ENCODE results near the gene ADPRH. TPM values are rescaled to one million over a fixed set of nuclear protein-coding genes. Genes with fewer than 3 reads are reported as not detected.

ADPRH gene
- total RNA-seq, 1 donor from 2014 or later, result 11.7 TPM

DNA sequence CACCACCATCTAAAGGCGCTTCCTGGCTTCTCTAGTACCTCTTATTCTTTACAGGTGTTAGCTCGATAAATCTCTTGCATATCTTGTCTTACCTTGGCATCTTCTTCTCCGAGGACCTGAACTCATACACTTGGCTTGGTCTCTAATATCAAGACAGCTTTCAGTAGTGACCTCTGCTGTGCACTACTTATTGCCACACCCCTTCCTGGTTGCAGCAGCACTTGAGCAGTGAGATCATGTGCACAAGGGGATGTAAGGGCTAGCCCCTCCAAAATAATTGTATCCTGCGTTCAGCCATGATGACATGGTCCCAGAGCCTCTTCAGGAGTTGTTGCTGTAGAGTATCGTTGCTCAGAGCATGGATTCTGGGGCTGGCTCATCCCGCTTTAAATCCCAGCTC lies 17.1 kb downstream of the ADPRH start:
- no peak for DNase-seq (ENCODE audit: low read depth in 2 of 2)

DNA sequence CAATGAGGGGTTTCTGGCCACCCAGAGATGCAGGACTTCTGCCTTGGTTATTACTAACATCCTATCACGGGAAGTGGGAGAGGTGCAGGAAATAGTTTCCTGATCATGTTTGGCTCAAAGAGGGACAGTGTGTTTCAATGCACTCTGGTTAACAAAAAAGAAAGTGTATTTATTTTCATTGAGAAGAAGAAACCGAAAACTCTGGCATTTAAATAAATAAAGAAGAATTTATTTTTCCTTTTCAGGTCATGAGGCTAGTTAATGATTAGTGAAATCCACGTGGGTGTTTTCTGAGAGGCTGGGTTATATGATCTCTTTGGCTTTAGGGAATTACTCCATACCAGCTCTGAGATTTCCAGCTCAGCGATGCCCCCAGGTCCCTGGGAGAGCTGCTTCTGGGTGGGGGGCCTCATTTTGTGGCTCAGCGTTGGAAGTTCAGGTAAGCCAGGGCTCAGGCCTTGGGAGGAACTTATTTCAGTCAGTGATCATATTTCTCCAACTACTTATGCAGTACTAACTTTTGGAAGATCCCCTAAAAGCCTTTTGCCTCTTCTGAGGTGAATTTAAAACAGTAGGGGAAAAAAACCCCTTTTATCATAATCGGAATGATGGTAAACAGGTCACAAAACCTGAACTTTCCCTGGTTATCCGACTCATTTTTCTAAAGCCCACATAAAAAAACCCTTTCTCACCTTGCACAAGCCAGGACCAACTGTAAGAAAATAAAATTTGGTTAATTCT lies 18.4 kb downstream of the ADPRH start, which contains the start of gene PLA1A:
PLA1A (plus strand) TSS at position 338 of the 741 bp plus-strand sequence; CDS start at position 367, 29 bp downstream.
- DNase-seq (ENCODE audit: low read depth in 2 of 2), result peak; percentile 64 to 71

DNA sequence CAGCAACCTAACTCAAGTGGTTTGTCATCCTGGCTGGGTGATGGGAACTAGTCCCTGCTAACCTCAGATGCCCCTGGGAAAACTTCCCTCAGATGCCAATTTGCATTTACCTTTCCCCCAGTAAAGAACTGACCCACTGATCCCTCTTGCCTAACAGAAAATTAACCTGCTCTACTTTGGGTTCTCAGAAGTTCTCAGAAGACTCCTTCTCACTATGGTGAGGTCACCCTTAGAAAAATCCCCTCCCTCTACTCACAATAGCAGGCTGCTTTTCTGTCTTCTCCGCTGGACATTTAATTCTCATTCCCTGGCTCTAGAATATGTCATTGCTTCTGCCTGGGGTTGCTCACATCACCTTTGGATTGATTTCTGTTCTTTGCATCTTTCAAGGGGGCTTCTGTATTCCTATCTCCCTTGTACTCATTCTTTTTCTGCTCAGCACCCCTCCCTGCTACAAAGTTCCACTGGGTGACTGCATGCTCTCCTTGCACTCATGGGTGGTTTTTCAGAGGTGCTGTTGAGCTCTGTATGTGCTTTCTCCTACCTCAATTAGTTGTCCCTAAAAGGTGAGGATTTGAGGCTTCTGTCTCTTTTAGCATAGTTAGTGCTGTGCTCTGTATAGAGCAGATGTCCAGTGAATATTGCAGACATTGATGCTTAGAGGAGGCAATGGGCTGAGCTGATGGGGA lies 19.3 kb downstream of the ADPRH start:
- DNase-seq (ENCODE audit: low read depth in 2 of 2), result no peak

DNA sequence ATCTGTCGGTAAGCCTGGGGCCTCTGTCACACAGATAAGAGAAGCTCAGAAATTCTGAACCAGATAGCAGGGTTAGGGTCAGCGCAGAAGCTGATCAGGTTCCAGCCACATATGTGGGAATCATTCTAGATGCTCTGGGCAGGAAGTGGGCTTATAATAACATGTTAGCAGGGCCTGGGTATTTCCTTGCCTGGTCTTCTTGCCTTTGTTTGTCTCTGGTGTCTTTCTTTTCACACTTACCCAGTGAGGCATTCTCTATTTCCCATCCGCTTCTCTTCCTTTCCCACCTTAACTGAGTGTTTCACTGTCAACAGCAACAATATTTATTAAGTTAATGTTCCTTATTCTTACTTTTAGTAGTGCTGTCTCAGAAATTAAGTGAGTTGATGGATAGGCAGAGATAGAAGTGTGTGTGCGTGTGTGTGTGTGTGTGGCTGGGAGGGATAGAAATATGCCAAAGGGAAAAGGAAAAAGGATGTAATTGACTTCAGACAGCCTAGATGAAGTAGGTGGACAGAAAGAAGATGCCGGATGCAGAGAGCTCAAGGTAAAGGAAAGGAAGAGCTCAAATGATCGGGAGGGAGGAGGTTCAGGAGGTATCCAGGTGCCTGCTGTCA lies 20.4 kb downstream of the ADPRH start:
- DNase-seq (ENCODE audit: low read depth in 2 of 2), result no peak

DNA sequence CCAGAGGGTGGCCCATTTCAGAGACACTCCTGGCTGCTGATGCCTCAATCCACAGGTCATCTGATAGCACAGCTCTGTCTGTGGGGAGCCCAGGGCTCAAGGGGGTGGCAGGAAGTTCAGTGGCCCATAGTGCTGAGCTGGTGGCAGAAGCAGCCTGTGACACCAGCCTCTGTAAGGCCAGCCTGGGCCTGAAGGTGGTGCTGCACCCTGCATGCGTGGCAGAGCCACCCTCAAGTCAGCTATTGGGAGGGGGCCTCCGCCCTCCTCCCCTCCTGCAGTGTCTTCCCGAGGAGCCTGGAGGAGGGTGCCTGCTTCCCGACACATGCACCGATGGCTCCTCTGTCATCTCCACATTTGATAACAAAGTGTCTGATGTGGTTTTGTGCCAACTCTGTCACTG lies 21.4 kb downstream of the ADPRH start:
- DNase-seq (ENCODE audit: low read depth in 2 of 2), result peak in 1 of 2 donors; percentile 31

DNA sequence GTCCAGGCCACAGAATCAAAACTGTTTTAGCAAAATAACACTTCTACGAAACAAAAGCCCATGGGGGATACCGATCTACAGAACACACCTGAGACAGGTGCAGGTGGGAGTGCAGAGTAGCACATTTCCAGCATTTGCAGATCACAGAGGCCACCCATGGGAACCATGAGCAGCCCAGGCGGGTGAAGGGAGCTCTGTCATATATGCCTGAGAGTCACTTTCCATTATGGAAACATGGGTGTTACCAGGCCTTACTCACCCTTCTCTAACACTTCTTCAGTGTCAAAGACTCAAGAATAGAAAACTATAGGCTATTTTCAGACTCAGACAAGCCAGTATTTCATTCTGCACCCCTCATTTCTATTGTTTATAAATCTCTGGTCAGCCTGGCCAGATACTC lies 21.9 kb downstream of the ADPRH start:
- no peak for DNase-seq (ENCODE audit: low read depth in 2 of 2)

DNA sequence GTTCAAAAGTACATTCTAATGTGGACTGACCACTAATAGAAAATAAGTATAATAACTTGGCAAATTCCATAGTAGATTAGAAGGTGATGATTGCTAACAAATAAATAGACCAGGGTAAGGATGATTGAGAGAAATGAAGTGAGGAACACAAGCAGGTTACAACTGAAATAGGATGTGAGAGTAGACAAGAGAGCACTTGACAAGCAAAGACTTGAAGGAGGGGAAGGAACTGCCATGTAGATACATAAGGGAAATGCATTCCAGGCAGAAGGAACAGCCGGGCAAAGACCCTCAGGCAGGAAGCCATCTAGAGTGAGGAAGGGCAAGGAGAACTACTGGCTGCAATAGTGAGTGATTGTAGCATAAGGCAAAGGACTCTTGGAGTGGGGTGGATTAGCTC lies 23.4 kb downstream of the ADPRH start:
- no peak for DNase-seq (ENCODE audit: low read depth in 2 of 2)

DNA sequence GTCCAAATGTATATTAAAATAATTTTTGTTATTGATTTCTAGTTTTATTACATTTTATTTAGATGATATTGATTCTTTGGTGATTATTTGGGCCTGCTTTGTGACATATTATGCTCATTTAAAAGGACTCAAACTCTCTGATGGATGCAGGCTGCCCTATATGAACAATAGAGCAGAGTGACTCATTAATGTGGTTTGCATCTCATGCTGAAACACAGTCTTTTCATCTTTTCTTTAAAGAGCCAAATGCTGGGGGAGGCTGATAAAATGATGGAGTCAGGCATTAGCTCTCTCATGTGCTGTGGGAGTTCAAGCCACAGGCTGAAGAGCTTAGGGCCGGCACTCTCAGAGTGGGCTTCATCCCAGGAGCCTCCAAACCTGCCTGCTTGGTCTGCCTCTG lies 25.6 kb downstream of the ADPRH start:
- peak in 1 of 2 donors; percentile 48 for DNase-seq (ENCODE audit: low read depth in 2 of 2)

DNA sequence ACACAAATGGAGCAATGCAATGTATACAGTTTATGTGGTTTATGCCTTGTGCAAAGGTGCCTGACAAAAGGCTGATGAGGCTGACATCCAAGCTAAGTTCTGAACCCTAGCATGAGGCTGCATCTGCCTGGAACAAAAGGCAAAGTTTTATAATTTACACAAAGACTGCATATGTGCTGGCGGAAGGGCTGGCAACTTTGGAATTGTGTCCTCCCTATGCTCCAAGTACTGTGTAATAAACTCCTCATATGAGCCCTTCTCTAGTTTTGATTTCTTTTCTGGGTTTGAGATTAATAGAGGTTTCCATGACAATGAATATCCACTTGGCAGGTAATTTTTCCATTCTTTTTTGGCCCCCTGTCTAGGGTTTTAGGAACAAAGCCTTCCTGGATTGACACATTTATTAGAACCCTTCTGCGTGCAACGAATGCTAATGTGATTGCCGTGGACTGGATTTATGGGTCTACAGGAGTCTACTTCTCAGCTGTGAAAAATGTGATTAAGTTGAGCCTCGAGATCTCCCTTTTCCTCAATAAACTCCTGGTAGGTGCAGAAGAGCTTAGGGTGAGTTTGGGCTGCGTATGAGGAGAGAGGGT lies 29.2 kb downstream of the ADPRH start:
- DNase-seq (ENCODE audit: low read depth in 2 of 2), result peak in 1 of 2 donors; percentile 58

DNA sequence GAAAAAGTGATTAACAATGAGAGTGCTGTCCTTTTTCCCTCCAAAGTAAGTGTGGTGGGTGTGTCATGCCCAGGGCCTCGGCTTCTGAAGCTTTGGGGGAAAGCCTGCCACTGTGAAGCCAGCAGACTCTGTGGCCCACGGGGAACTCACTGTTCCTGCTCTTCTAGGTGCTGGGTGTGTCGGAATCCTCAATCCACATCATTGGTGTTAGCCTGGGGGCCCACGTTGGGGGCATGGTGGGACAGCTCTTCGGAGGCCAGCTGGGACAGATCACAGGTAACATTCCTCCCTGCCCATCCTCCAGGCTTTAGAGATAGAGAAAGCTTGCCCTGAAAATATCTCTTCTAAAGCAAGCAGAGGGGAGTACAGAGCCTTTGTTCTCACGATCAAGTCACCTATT lies 30.0 kb downstream of the ADPRH start:
- no peak for DNase-seq (ENCODE audit: low read depth in 2 of 2)

DNA sequence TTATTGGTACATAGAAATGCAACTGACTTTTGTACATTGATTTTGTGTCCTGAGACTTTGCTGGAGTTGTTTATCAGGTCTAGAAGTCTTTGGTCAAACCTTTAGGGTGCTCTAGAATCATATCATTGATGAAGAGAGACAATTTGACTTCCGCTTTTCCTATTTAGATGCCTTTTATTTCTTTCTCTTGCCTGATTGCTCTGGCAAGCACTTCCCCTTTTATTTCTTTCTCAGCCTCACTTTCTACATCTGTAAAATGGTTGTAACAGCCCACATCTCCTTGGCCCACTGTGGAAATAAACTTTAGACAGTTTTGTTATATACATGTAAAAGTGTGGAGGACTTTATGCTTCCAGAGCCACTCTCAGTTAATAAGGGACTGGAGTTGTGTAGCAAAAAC lies 32.4 kb downstream of the ADPRH start:
- DNase-seq (ENCODE audit: low read depth in 2 of 2), result no peak

DNA sequence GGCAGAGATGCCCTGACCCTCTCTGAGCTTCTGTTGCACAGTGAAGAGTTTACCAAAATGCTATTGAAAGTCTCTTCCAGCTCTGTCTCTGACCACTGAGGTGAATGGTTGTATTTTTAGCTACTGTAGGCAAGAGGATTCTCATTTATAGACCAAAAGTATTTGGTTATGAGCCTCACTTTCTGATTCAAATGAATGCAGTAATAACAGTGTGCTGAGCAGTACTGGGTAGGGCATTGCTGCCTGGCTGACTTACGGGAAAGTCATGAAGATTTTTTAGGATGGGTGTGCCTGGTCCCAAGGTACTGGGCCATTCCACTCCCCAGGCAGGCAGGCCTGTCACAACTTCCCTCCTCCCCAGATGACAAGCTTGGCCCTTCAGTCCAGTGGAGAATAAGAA lies 33.9 kb downstream of the ADPRH start:
- DNase-seq (ENCODE audit: low read depth in 2 of 2), result no peak

DNA sequence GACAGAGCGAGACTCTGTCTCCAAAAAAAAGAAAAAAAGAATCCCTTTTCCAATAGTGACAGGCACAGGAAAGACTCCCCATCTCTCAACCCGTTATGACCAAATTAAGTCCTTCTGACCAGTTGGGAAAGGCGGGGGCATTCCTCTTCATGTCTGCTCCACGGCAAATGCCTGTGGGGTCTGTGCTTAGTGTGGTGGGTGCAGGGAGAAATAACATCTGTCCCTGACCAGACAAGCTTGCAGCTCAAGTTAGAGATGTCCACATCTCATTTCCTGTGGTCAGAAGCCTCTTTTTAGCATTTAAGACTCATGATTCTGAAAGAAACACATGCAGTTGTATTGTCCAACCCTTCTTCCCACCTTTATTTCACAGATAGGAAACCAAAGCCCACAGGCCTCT lies 34.6 kb downstream of the ADPRH start:
- DNase-seq (ENCODE audit: low read depth in 2 of 2), result no peak

DNA sequence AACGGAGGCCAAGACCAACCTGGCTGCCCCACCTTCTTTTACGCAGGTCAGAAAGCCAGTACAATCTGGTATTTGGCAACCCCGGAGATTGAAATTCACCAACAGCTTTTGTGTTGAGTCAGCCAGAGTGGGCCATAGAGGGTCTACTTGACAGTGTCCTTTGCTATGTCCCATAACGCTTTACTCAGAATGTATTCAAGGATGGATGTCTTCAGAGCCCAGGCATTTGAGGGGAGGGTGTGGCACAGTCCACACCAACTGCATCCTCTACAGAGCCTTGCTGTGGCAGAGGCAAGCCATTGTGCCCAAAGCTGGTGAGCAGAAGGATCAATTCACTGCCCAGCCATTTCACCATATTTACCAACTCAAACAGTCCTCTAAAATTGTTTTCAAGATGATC lies 36.8 kb downstream of the ADPRH start:
- no peak for DNase-seq (ENCODE audit: low read depth in 2 of 2)

DNA sequence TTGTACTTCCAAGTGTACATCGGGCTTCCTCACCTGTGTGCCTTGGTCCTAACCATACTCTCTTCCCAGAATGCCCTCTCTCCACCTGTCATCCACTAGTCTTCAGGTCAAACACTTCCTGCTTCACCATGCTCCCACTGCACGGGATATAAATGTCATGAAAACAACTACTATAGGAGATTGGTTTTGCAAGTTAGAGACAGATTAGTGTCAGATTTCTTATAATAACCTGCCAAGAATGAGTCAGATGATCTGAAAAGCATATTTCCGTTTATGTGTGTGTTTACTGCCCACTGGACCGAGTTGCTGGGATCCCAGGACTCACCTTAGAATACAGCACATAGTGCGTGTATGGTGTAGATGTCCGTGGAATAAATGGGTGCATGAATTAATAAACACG lies 39.8 kb downstream of the ADPRH start:
- peak in 1 of 2 donors; percentile 25 for DNase-seq (ENCODE audit: low read depth in 2 of 2)

DNA sequence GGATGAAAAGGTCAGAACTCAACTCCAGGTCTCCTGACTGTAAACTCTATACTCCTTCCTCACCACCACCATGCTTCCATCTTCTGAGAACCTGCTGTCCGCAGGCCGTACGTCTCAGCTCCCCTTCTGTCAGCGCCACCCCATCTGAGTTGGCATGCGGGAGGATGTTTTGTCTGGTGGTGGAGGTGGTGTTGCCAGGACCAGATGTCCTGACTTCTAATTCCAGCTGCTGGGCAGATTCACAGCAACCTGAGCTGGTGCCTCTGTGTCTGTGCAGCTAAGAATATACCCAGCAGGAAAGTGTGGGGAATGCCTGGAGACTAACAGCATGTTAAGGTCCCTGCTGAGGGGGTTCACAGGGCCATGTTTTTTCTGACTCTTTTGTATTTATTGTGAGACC lies 41.6 kb downstream of the ADPRH start:
- DNase-seq (ENCODE audit: low read depth in 2 of 2), result no peak

DNA sequence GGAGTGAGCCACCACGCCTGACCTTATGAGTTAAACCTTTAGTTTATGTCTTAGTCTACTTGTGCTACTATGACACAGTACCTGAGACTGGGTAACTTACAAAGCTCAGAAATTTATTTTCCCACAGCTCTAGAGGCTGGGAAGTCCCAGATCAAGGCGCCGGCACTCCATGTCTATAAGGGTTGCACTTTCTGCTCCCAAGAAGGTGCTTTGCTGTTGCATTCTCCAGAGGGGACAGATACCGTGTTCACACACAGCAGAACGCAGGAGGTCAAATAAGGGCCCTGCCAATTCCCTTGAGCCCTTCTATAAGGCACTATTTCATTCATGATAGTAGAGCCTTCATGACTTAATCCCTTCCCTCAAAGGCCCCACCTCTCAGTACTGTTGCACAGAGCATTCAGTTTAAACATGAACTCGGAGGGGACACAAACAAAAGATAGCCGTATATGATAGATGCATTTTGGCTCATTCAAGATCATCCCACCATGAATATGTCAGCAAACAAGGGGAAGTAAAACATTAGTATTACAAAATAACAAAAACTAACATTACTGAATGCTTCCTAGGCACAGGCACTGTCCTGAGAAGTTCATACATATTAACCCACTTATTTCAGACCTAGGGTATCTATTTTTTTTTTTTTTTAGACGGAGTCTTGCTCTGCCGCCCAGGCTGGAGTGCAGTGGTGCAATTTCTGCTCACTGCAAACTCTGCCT lies 44.9 kb downstream of the ADPRH start:
- DNase-seq (ENCODE audit: low read depth in 2 of 2), result no peak

DNA sequence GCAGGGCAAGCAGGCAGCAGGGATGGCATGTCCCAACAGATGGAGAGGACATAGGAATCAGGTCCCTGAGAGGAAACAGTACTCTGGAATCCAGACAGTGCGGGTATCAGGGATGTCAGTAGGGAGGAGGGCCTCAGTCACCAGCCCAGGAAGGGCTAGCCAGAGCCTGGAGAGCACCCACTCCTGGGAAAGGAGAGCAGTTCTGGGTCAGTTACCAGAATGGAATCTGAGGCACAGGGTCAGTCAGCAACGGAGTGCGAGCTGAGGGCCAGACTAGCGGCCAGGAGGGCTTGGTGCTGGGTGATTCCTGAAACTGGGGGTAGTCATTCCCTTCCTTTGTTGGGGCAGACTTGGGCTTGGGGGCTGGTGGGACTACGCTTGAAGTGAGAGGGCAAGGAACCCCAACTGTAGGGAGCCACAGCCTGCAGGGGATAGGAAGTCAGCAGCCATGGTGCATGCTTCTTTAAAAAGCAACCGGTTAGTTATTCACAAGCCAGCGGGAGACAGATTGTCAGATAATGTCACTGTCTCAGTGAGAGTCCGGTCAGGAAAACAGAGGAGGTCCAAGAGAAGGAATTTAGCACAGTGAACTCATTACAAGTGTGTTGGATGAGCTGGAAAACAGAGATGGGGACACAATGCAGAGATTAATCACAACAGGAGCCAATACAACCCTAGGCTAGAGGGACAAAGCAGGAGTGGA lies 46.3 kb downstream of the ADPRH start:
- DNase-seq (ENCODE audit: low read depth in 2 of 2), result no peak

DNA sequence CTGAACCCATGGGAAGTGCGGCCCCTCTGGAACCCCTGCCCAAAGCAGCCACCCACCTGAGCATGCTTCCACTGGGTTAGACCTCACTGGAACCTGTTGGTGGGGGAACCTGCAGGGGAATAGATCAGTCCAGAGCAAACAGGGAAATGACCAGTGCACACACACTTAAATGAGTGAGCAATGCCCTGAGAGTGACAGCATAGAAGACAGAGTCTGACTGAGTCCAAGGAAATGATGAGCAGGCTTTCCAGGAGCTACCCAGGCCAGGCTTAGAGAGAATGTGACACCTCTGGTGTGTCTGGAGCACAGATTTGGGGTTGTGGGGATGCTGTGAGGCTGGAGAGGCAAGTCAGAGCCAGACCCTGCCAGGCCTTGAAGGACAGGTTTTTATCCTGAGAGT lies 46.9 kb downstream of the ADPRH start:
- DNase-seq (ENCODE audit: low read depth in 2 of 2), result no peak

DNA sequence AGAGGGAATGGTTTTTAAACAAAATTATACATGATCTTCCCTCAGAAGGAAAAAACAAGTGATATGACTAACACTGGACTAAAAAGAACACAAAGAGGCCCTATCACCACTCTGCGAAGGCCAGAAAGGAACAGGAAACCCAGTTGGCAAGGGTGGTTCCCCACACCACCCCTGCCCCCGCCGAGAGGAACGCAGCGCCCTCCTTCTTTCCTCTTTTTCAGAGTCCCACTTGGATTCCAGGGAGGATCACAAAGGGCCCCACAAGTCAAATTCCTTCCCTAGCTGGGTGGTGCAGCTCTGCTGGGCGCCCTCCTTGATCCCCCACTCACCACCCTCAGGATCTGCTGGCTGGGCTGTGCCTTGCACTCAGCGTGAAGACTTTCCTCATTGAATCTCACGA lies 48.2 kb downstream of the ADPRH start:
- DNase-seq (ENCODE audit: low read depth in 2 of 2), result peak; percentile 41 to 51

DNA sequence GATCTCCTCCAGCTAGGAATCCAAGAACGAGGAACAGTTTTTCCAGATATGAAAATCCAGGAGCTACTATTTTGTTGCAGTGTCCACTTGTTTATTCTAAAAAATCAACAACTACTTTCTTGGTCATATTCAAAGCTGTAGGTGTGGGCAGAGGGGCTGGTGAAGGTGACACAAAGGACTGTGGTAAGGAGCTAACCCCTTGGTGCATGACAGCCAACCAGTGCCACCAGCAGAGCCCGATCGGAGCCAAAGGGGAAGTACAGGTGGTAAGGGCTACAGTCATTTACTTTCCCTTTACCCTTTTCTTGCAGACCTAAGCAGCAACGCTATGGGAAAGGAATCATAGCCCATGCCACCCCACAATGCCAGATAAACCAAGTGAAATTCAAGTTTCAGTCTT lies 49.1 kb downstream of the ADPRH start:
- DNase-seq (ENCODE audit: low read depth in 2 of 2), result no peak
